Peyer's patch (tissue), 4 donors: ENCODE measurements around the gene TSPAN14.

ENCODE experiments used
- POLR2A ChIP-seq, 2 donors: fragments of 450-650 bp; IDR thresholded peaks; one replicate each; pipeline ENCODE4 v1.5.1; 2017; ENCODE audit warnings: antibody characterized with exemption in 2 of 2, mild to moderate bottlenecking in 2 of 2, moderate library complexity in 2 of 2
- TF ChIP-seq, protein P1 (sequence below), 6 experiments: fragments of 450-650 bp in 4 of 6; fragments of 200-600 bp in 2 of 6; sonication (generic) in 1 of 6; IDR thresholded peaks; one replicate each; pipeline ENCODE4 v1.5.1; 2017 to 2019; ENCODE audit warnings: antibody characterized with exemption in 6 of 6, mild to moderate bottlenecking in 3 of 6, moderate library complexity in 1 of 6

DNA sequence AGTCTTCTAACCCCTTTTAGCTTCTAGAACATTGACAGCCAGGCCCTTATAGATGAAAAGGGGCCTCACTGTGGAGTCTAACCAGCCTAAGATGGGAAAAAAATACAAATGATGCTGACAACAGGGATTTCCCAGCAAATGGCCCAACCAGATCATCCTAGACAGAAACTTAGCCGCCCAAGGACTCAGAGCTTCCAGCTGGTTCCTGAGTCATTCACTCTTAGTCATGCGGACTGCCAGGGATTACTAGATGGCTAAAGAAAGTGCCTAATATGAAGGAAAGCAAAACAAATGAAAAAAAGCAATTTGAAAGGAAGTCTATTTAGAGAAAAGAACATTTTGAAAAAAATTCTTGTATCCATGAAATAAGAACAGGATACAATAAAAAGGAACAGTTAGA lies 23.7 kb downstream of the TSPAN14 start:
- TF ChIP-seq, protein P1, sequence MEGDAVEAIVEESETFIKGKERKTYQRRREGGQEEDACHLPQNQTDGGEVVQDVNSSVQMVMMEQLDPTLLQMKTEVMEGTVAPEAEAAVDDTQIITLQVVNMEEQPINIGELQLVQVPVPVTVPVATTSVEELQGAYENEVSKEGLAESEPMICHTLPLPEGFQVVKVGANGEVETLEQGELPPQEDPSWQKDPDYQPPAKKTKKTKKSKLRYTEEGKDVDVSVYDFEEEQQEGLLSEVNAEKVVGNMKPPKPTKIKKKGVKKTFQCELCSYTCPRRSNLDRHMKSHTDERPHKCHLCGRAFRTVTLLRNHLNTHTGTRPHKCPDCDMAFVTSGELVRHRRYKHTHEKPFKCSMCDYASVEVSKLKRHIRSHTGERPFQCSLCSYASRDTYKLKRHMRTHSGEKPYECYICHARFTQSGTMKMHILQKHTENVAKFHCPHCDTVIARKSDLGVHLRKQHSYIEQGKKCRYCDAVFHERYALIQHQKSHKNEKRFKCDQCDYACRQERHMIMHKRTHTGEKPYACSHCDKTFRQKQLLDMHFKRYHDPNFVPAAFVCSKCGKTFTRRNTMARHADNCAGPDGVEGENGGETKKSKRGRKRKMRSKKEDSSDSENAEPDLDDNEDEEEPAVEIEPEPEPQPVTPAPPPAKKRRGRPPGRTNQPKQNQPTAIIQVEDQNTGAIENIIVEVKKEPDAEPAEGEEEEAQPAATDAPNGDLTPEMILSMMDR (IDR thresholded peaks at IDR 0.05), result no peak
- no peak for TF ChIP-seq POLR2A (IDR thresholded peaks at IDR 0.05)
